IPS-15b (cell line): Measurements from ENCODE around the gene E2F2.
"Not testable (repeated sequence)": the region's sequence is repeated elsewhere in the genome, so short reads cannot be mapped to it uniquely, and the experiment has no call there.

ENCODE experiments used
- H3K27me3 ChIP-seq: one replicate; pipeline ENCODE4 v1.6.1; 2013; ENCODE audit warnings: low read length; ENCODE audit not compliant: control insufficient read depth, insufficient read depth
- H3K36me3 ChIP-seq: one replicate; pipeline ENCODE4 v1.6.1; 2013; ENCODE audit warnings: low read length; ENCODE audit not compliant: control insufficient read depth, insufficient read depth
- H3K4me1 ChIP-seq: one replicate; pipeline ENCODE4 v1.6.1; 2013; ENCODE audit warnings: mild to moderate bottlenecking, low read length; ENCODE audit not compliant: control insufficient read depth, insufficient read depth
- H3K4me3 ChIP-seq: one replicate; pipeline ENCODE4 v1.5.1; 2013; ENCODE audit warnings: low read depth, low read length
- H3K9ac ChIP-seq: one replicate; pipeline ENCODE4 v1.6.1; 2013; ENCODE audit warnings: low read depth, mild to moderate bottlenecking, low read length
- H3K9me3 ChIP-seq: one replicate; pipeline ENCODE4 v1.6.1; 2013; ENCODE audit warnings: mild to moderate bottlenecking, low read length; ENCODE audit not compliant: control insufficient read depth, insufficient read depth

The E2F2 gene

GRCh38 chr1:23554127-23554480 lies 23.1 kb upstream of the E2F2 start:
- Histone ChIP-seq H3K4me3 (peak overlapping the region; percentile 66), H3K36me3 (no peaks in the 10 kb centered on the region), H3K9me3 (no peaks in the 10 kb centered on the region), H3K9ac (peak overlapping the region; percentile 85), H3K27me3 (peaks cover 44% of the 10 kb centered on the region), H3K4me1 (peaks cover 25% of the 10 kb centered on the region)

GRCh38 chr1:23553231-23554126 lies 22.4 kb upstream of the E2F2 start:
- Histone ChIP-seq H3K27me3 (peaks cover 40% of the 10 kb centered on the region), H3K4me1 (peaks cover 25% of the 10 kb centered on the region)

GRCh38 chr1:23551849-23552248 lies 20.8 kb upstream of the E2F2 start:
- Histone ChIP-seq H3K27me3 (peaks cover 27% of the 10 kb centered on the region), H3K36me3 (no peaks in the 10 kb centered on the region), H3K4me1 (peaks cover 14% of the 10 kb centered on the region), H3K9me3 (no peaks in the 10 kb centered on the region), H3K4me3 (no peak overlapping the region), H3K9ac (no peak overlapping the region)

More at GRCh38 chr1:23553231-23554126, 22.4 kb upstream of the E2F2 start:
- H3K36me3 ChIP-seq, result no peaks in the 10 kb centered on the region
- no peaks in the 10 kb centered on the region for H3K9me3 ChIP-seq
- H3K4me3 ChIP-seq, result peak overlapping the region; percentile 66
- H3K9ac ChIP-seq, result no peak overlapping the region

- Histone ChIP-seq H3K4me1 (peaks cover 5% of the 10 kb centered on the region), H3K9me3 (no peaks in the 10 kb centered on the region), H3K27me3 (peaks cover 15% of the 10 kb centered on the region), H3K9ac (no peak overlapping the region), H3K4me3 (no peak overlapping the region), H3K36me3 (no peaks in the 10 kb centered on the region)
These were observed 17.7 kb upstream of the E2F2 start for GRCh38 chr1:23548704-23549143.

- Histone ChIP-seq H3K9me3 (no peaks in the 10 kb centered on the region), H3K4me1 (peaks cover 5% of the 10 kb centered on the region), H3K27me3 (peaks cover 7% of the 10 kb centered on the region), H3K36me3 (no peaks in the 10 kb centered on the region), H3K9ac (no peak overlapping the region), H3K4me3 (no peak overlapping the region)
These were observed 16.0 kb upstream of the E2F2 start for GRCh38 chr1:23546897-23547584.

DNA sequence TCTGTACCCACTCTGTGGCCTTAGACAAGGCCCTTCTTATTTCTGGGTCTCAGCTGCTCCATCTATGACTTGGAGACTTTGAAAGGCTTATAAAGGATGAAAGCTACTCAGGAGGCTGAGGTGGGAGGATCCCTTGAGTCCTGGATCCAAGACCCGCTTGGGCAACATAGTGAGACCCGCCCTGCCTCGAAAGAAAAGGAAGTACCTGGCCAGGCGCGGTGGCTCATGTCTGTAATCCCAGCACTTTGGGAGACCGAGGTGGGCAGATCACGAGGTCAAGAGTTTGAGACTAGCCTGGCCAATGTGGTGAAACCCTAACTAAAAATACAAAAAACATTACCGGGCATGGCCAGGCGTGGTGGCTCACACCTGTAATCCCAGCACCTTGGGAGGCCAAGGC lies 14.8 kb upstream of the E2F2 start:
- Histone ChIP-seq H3K4me3 (no peak overlapping the region), H3K9me3 (no peaks in the 10 kb centered on the region), H3K27me3 (peaks cover 2% of the 10 kb centered on the region), H3K4me1 (peaks cover 5% of the 10 kb centered on the region), H3K9ac (no peak overlapping the region), H3K36me3 (no peaks in the 10 kb centered on the region)

- H3K9me3 ChIP-seq, result no peaks in the 10 kb centered on the region
- peaks cover 5% of the 10 kb centered on the region for H3K4me1 ChIP-seq
- H3K27me3 ChIP-seq, result no peaks in the 10 kb centered on the region
- H3K36me3 ChIP-seq, result no peaks in the 10 kb centered on the region
- H3K9ac ChIP-seq, result no peak overlapping the region
- no peak overlapping the region for H3K4me3 ChIP-seq
These were observed 13.7 kb upstream of the E2F2 start for GRCh38 chr1:23544444-23545389.

- Histone ChIP-seq H3K4me3 (no peak overlapping the region), H3K9me3 (no peaks in the 10 kb centered on the region), H3K36me3 (no peaks in the 10 kb centered on the region), H3K9ac (no peak overlapping the region), H3K4me1 (peaks cover 5% of the 10 kb centered on the region), H3K27me3 (no peaks in the 10 kb centered on the region)
These were observed 12.8 kb upstream of the E2F2 start for GRCh38 chr1:23543707-23544443.

DNA sequence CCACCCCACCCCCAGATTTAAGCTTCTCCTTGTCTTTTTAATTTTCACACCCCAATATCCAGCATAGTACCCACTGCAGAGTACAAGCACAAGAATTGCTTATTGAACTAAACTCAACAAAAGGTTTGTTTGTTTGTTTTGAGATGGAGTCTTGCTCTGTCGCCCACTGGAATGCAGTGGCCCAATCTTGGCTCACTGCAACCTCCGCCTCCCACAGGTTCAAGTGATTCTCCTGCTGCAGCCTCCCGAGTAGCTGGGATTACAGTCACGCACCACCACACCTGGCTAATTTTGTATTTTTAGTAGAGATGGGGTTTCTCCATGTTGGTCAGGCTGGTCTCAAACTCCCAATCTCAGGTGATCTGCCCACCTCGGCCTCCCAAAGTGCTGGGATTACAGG lies 11.9 kb upstream of the E2F2 start:
- H3K36me3 ChIP-seq, H3K4me3 ChIP-seq, H3K4me1 ChIP-seq, H3K9ac ChIP-seq, H3K9me3 ChIP-seq, H3K27me3 ChIP-seq: not testable (repeated sequence)

DNA sequence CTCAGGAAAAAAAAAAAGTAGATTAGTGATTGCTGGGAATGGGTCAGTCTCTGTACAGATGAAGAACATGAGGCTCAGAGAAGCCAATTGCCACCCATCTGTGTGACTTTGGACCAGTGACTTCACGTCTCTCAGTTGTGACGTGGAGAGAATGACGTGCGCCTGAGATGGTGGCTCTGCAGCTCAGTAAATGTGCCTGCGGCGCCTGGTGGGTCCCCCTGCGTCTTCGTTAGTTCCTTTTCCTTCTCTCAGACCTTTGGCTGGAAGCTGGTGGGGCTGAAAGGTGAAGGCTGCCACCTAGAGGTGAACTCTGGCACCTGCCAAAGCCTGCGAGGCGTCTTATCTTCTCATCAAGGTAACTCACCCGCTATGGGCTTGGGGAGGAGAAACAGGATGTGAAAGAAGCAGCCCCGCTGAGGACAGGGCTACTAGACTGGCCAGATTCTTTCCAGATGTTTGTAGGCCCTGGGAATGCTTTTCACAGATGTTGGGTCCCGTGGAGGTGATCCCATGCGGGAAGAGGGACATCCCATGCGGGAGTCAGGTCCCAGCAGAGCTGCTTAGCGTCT lies 8.7 kb upstream of the E2F2 start:
- peak overlapping the region; percentile 15 for H3K4me3 ChIP-seq
- H3K36me3 ChIP-seq, result no peaks in the 10 kb centered on the region
- H3K9ac ChIP-seq, result no peak overlapping the region
- peaks cover 10% of the 10 kb centered on the region for H3K27me3 ChIP-seq
- peaks cover under 1% of the 10 kb centered on the region for H3K4me1 ChIP-seq
- H3K9me3 ChIP-seq, result no peaks in the 10 kb centered on the region
